Lower leg skin (tissue), 4 donors: ENCODE data around the gene CMPK1. TPM values are rescaled to one million over a fixed set of nuclear protein-coding genes. Genes with fewer than 3 reads are reported as not detected.

Experiments used
- DNase-seq, 2 donors: peaks; one replicate each; pipeline ENCODE4 v3.0.0-alpha.2; 2019; ENCODE audit warnings: low spot score in 2 of 2
- H3K4me3 ChIP-seq: fragments of 200-600 bp; sonication (generic); 2 replicates; pipeline ENCODE4 v1.5.1; 2017; ENCODE audit warnings: mild to moderate bottlenecking, low read depth; ENCODE audit not compliant: poor library complexity, severe bottlenecking
- CTCF ChIP-seq, 3 donors: fragments of 450-650 bp; IDR thresholded peaks; one replicate each; pipeline ENCODE4 v1.5.1; 2016; ENCODE audit warnings: antibody characterized with exemption in 3 of 3, mild to moderate bottlenecking in 3 of 3, moderate library complexity in 2 of 3
- POLR2A ChIP-seq, 2 donors: fragments of 450-650 bp; IDR thresholded peaks; one replicate each; pipeline ENCODE4 v1.6.1; 2016 to 2017; ENCODE audit warnings: antibody characterized with exemption in 2 of 2, mild to moderate bottlenecking in 1 of 2, moderate library complexity in 1 of 2
- WGBS, 2 donors: methylation state at CpG; one replicate each; pipeline ENCODE4 v1.1.5; 2018; 5-methylcytosine and 5-hydroxymethylcytosine counted together
- intact Hi-C: fragments of 100-400 bp; cut with DNase I; formaldehyde crosslinking; loops from one replicate; pipeline ENCODE4 v1.15.0; 2023; ENCODE audit warnings: low total_unique reads
- total RNA-seq, 4 donors: library from RNA; depleted of rRNA; stranded (reverse); fragments of >200 nt; gene quantifications; one replicate each; pipeline ENCODE4 v1.1.0, GENCODE V29; 2016

Gene CMPK1
- total RNA-seq, 4 donors from 2014 or later: 52.6 to 97.9 (median 73.5) TPM

GRCh38 chr1:47371016-47371517 is 37.5 kb downstream of the CMPK1 start:
- intact Hi-C loops: no loop called here
- no peak for DNase-seq
- no peak for TF ChIP-seq CTCF (IDR thresholded peaks at IDR 0.05)
- no peak for TF ChIP-seq POLR2A (IDR thresholded peaks at IDR 0.05)
- H3K4me3 ChIP-seq: no peak overlapping the region

DNA sequence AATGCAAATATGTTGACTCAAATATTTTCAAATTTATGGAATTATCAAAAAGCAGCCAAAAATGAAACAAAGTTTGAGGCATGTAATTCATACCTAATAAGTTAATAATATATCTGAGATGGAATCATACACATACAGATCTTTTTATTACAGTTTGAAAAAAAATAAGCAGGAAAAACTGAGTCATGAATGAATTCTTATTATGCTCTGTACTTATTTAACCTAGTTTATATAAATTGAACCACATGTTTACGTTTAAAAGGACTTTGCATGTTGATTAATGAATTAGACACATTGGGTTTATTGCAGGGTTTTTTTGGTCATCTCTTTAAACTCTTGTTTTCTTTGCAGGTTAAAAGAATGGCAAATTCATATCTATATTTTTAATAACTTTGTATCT is 40.9 kb downstream of the CMPK1 start:
- no peak overlapping the region for H3K4me3 ChIP-seq
- intact Hi-C loops: no loop called here
- DNase-seq: no peak
- TF ChIP-seq CTCF (IDR thresholded peaks at IDR 0.05): no peak
- 71 to 78% methylated on average over 1 of the region's 1 CpG for WGBS, 2 donors

- no peak overlapping the region for H3K4me3 ChIP-seq
- 63 to 83% methylated on average over 1 of the region's 1 CpG for WGBS, 2 donors
- no peak for DNase-seq
- intact Hi-C loops: no loop called here
- no peak for TF ChIP-seq CTCF (IDR thresholded peaks at IDR 0.05)
These were observed 44.6 kb downstream of the CMPK1 start for GRCh38 chr1:47378147-47378546.

DNA sequence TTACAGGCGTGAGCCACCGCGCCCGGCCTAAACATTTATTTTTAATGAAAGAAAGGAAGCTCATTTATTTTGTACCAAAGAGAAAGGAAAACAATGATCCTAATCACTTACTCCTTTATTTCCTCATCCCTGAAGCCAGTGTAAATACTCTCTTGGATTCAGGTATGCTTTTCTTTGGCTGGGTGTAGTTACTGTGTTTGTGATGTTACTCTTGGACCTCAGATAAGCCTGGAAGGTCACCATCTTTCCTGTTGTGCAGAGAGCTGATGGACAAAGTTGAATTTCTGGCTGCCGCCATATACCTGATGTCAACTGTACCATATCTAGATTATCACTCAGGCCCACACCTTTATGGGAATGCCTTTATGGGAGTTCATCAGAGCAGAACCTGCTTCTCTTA is 47.1 kb downstream of the CMPK1 start:
- TF ChIP-seq POLR2A (IDR thresholded peaks at IDR 0.05) (no peak), CTCF (IDR thresholded peaks at IDR 0.05) (no peak)
- DNase-seq: no peak
- WGBS, 2 donors: 93 to 97% methylated on average over 5 of the region's 5 CpGs
- intact Hi-C loops: no loop called here
- no peak overlapping the region for H3K4me3 ChIP-seq

DNA sequence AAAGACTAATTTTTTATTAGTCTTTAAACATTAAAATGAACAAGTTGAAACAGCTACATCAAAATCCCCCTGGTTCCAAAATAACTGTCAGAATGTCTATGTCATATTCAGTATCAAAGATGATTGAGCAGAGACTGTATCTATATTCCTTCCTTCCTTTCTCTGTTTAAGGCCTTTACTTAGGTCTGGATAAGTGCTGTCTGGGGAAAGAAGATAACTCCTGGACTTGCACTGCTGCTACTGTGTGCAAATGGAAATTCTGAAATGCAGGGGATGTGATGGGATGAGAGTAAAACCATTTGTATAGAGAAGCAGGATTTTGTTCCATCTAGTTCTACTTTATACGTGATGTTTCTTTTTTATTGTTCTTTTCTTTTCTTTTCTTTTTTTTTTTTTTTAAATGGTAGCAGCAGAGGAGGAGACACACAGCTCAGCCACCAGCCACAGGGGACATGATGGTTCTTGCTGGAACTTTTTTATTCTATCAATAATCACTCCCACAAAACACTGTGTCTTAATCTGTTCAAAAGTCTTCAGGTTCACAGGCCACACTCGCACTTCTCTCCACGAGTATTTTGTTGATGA is 48.9 kb downstream of the CMPK1 start:
- no peak overlapping the region for H3K4me3 ChIP-seq
- no peak for DNase-seq
- WGBS, 2 donors: 87 to 93% methylated on average over 3 of the region's 3 CpGs
- TF ChIP-seq POLR2A (IDR thresholded peaks at IDR 0.05) (no peak), CTCF (IDR thresholded peaks at IDR 0.05) (no peak)
- intact Hi-C loops: no loop called here

DNA sequence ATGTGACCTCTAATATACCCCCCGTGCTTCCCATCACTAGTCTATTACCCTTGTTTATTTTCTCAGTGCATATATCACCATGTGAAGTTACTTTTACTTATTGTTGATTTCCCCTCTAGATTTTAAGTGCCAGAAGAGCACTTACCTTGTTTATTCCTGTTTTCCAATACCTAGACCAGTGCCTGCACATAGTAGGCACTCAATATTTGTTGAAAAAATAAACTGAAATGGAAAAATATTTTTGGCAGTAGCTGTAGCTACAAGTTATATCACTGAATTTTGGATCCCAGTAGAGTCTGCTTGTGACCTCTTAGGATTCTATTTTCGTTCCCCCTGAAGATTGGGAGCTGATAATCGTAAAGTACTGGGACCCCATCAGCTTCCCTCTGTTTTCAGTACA is 50.5 kb downstream of the CMPK1 start:
- intact Hi-C loops: no loop called here
- 94 to 95% methylated on average over 3 of the region's 3 CpGs for WGBS, 2 donors
- no peak overlapping the region for H3K4me3 ChIP-seq
- no peak for DNase-seq
- TF ChIP-seq POLR2A (IDR thresholded peaks at IDR 0.05): no peak
- no peak for TF ChIP-seq CTCF (IDR thresholded peaks at IDR 0.05)
